K562 (cell line): ENCODE data around the gene INHBC. TPM values are rescaled to one million over a fixed set of nuclear protein-coding genes. Genes with fewer than 3 reads are reported as not detected.
A peak's percentile ranks its signal among the peaks of the same experiment; 100 is the strongest.

Experiments
- BHLHE40 ChIP-seq: IDR thresholded peaks from 2 replicates; pipeline ENCODE4 v1.6.1; 2011; ENCODE audit warnings: low read length, improper control_type of control experiment
- CHAMP1 ChIP-seq: fragments of 450-650 bp; IDR thresholded peaks from 2 replicates; pipeline ENCODE4 v1.6.1; 2016; ENCODE audit warnings: mild to moderate bottlenecking
- EWSR1 ChIP-seq: fragments of 450-650 bp; IDR thresholded peaks from 2 replicates; pipeline ENCODE4 v1.6.1; 2018; ENCODE audit warnings: borderline replicate concordance, mild to moderate bottlenecking, low read depth, moderate library complexity; ENCODE audit not compliant: partially characterized antibody
- JUN ChIP-seq, 2 experiments: sonication (generic) in 1 of 2; formaldehyde crosslinking in 1 of 2; IDR thresholded peaks; 2 replicates each; pipeline versions ENCODE4 v1.6.1 to v1.8.0; 2012 to 2022; ENCODE audit warnings: borderline replicate concordance in 2 of 2, mild to moderate bottlenecking in 2 of 2, improper control_type of control experiment in 1 of 2, low read depth in 1 of 2, low read length in 1 of 2, missing genetic modification reagents in 1 of 2
- LARP7 ChIP-seq: fragments of 450-650 bp; IDR thresholded peaks from 2 replicates; pipeline ENCODE4 v1.6.1; 2016
- POLR2AphosphoS5 ChIP-seq: IDR thresholded peaks from 2 replicates; pipeline ENCODE4 v1.6.1; 2011; ENCODE audit warnings: mild to moderate bottlenecking, low read depth, low read length, moderate library complexity; ENCODE audit not compliant: control insufficient read depth, insufficient read depth
- RERE ChIP-seq: sonication (generic); formaldehyde crosslinking; IDR thresholded peaks from 2 replicates; pipeline ENCODE4 v1.8.0; 2023; ENCODE audit warnings: missing genetic modification reagents, mild to moderate bottlenecking, borderline replicate concordance
- SMARCA4 ChIP-seq: fragments of 450-650 bp; IDR thresholded peaks from 2 replicates; pipeline ENCODE4 v1.6.1; 2016
- TAF1 ChIP-seq: IDR thresholded peaks from 2 replicates; pipeline ENCODE4 v1.6.1; 2011; ENCODE audit warnings: mild to moderate bottlenecking, low read length, moderate library complexity; ENCODE audit not compliant: insufficient read depth, control insufficient read depth, severe bottlenecking; ENCODE audit errors: extremely low read depth
- ZC3H11A ChIP-seq: IDR thresholded peaks from 2 replicates; pipeline ENCODE4 v1.6.1; 2012; ENCODE audit warnings: low read depth, low read length, improper control_type of control experiment
- ZFP36 ChIP-seq: fragments of 150-350 bp; IDR thresholded peaks from 2 replicates; pipeline ENCODE4 v1.6.1; 2018; ENCODE audit warnings: low read length, low read depth; ENCODE audit not compliant: partially characterized antibody
- ZNF347 ChIP-seq: fragments of 450-650 bp; formaldehyde crosslinking; IDR thresholded peaks from 2 replicates; pipeline ENCODE4 v1.4.0; 2020; ENCODE audit warnings: low read depth, mild to moderate bottlenecking, moderate library complexity
- ZNF384 ChIP-seq: IDR thresholded peaks from 2 replicates; pipeline ENCODE4 v1.6.1; 2012; ENCODE audit warnings: low read depth, low read length, improper control_type of control experiment
- polyA plus RNA-seq, 8 experiments: library from polyadenylated mRNA; depleted of rRNA in 4 of 8; stranded (reverse) in 5 of 8; unstranded in 3 of 8; fragments of >200 nt; fragmentation: Nextera tagmentation in 2 of 8; fragmentation: Illumina TruSeq in 1 of 8; extraction: Ambion mirVana in 2 of 8; extraction: Trizol in 1 of 8; gene quantifications; 2 replicates each; pipeline versions ENCODE4 v1.2.1 to v1.2.3, GENCODE V29; 2011 to 2014; ENCODE audit warnings: inconsistent platforms in 1 of 8, missing spikeins in 1 of 8
- total RNA-seq, 7 experiments: library from RNA; depleted of rRNA in 6 of 7; stranded (reverse); fragments of >200 nt in 6 of 7; fragmentation: Illumina TruSeq in 2 of 7; extraction: Trizol in 2 of 7; gene quantifications; 2 replicates each; pipeline versions ENCODE4 v1.2.1 to v1.2.3, GENCODE V29; 2011 to 2021; ENCODE audit warnings: low replicate concordance in 1 of 7
- TF ChIP-seq, protein P1 (sequence below): sonication (generic); formaldehyde crosslinking; IDR thresholded peaks from 2 replicates; pipeline ENCODE4 v1.8.0; 2022; ENCODE audit warnings: mild to moderate bottlenecking, missing genetic modification reagents

Gene INHBC
- total and polyA plus RNA-seq, 9 of the 15 experiments (the other 6 are each of a cell fraction or from before 2014, with no cell fraction given), result 0.07 to 0.24 (median 0.15) TPM; not detected in 4

DNA sequence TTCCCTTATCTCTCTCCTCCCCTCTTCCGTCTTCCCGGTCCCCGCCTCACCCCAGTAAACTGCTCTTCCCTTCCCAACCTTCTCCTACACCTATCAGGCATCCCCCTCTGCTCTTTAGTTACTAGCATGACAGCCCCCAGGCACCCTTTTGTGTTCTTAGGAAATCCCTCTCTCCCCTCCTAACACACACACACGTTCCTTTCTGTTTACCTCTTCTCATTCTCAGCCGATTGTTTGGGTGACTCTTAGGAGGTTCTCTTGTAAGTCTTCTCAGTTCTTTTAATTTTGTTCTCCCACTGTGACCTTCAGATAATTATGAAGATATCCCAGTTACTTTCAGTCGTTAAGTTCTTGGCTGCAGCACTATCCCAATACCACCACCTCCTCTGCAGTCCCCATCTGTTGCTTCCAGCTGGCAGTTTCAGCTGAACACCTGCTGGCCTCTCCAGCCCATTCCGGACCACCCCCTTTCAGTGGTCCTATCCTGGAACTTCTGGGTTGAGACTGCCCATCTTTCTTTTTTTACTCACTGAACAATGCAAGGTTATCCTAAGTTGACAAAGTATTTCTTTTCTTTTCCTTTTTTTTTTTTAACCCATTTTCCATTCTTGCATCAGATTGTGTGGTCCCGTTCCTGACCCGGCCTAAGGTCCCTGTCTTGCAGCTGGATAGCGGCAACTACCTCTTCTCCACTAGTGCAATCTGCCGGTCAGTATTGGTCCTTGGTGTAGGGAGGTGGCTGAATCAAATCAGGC, 54.0 kb downstream of the INHBC start (continued):
- TF ChIP-seq RERE (CRISPR knock-in tag) (no peak), TAF1 (no peak), ZNF347 (CRISPR knock-in tag) (no peak), BHLHE40 (no peak), SMARCA4 (no peak; the same call in none of the 2 replicates), ZC3H11A (no peak), EWSR1 (no peak), POLR2AphosphoS5 (no peak), ZFP36 (no peak), CHAMP1 (no peak), ZNF384 (no peak), LARP7 (peak; percentile 92; the same call in 1 of the 2 replicates), JUN (IDR thresholded peaks at IDR 0.05; ENCODE audit: borderline replicate concordance, low read depth, low read length) (no peak), JUN (CRISPR knock-in tag; IDR thresholded peaks at IDR 0.05; ENCODE audit: borderline replicate concordance) (no peak)
- TF ChIP-seq, protein P1, sequence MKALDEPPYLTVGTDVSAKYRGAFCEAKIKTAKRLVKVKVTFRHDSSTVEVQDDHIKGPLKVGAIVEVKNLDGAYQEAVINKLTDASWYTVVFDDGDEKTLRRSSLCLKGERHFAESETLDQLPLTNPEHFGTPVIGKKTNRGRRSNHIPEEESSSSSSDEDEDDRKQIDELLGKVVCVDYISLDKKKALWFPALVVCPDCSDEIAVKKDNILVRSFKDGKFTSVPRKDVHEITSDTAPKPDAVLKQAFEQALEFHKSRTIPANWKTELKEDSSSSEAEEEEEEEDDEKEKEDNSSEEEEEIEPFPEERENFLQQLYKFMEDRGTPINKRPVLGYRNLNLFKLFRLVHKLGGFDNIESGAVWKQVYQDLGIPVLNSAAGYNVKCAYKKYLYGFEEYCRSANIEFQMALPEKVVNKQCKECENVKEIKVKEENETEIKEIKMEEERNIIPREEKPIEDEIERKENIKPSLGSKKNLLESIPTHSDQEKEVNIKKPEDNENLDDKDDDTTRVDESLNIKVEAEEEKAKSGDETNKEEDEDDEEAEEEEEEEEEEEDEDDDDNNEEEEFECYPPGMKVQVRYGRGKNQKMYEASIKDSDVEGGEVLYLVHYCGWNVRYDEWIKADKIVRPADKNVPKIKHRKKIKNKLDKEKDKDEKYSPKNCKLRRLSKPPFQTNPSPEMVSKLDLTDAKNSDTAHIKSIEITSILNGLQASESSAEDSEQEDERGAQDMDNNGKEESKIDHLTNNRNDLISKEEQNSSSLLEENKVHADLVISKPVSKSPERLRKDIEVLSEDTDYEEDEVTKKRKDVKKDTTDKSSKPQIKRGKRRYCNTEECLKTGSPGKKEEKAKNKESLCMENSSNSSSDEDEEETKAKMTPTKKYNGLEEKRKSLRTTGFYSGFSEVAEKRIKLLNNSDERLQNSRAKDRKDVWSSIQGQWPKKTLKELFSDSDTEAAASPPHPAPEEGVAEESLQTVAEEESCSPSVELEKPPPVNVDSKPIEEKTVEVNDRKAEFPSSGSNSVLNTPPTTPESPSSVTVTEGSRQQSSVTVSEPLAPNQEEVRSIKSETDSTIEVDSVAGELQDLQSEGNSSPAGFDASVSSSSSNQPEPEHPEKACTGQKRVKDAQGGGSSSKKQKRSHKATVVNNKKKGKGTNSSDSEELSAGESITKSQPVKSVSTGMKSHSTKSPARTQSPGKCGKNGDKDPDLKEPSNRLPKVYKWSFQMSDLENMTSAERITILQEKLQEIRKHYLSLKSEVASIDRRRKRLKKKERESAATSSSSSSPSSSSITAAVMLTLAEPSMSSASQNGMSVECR, result no peak
